Measurements from ENCODE around the gene CRACDL.

The CRACDL gene

GRCh38 chr2:98826856-98827255, 109.2 kb downstream of the CRACDL start:
- TF ChIP-seq FOXP2 (optimal IDR thresholded peaks at IDR 0.05; ENCODE audit: borderline replicate concordance, extremely low read depth, extremely low read length, insufficient read depth) (no peak), POLR2AphosphoS5 (IDR thresholded peaks at IDR 0.05; ENCODE audit: low read depth, low read length) (no peak), TAF1 (IDR thresholded peaks at IDR 0.05; ENCODE audit: borderline replicate concordance, insufficient read depth, low read length) (no peak), SIN3A (IDR thresholded peaks at IDR 0.05; ENCODE audit: borderline replicate concordance, insufficient read depth, low read length) (no peak)
- TF ChIP-seq, protein P1, sequence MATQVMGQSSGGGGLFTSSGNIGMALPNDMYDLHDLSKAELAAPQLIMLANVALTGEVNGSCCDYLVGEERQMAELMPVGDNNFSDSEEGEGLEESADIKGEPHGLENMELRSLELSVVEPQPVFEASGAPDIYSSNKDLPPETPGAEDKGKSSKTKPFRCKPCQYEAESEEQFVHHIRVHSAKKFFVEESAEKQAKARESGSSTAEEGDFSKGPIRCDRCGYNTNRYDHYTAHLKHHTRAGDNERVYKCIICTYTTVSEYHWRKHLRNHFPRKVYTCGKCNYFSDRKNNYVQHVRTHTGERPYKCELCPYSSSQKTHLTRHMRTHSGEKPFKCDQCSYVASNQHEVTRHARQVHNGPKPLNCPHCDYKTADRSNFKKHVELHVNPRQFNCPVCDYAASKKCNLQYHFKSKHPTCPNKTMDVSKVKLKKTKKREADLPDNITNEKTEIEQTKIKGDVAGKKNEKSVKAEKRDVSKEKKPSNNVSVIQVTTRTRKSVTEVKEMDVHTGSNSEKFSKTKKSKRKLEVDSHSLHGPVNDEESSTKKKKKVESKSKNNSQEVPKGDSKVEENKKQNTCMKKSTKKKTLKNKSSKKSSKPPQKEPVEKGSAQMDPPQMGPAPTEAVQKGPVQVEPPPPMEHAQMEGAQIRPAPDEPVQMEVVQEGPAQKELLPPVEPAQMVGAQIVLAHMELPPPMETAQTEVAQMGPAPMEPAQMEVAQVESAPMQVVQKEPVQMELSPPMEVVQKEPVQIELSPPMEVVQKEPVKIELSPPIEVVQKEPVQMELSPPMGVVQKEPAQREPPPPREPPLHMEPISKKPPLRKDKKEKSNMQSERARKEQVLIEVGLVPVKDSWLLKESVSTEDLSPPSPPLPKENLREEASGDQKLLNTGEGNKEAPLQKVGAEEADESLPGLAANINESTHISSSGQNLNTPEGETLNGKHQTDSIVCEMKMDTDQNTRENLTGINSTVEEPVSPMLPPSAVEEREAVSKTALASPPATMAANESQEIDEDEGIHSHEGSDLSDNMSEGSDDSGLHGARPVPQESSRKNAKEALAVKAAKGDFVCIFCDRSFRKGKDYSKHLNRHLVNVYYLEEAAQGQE (IDR thresholded peaks at IDR 0.05; ENCODE audit: insufficient read depth in 1 of 2, low read depth in 2 of 2, low read length in 2 of 2) = no peak

GRCh38 chr2:98825858-98826257, 110.2 kb downstream of the CRACDL start:
- TF ChIP-seq TAF1 (IDR thresholded peaks at IDR 0.05; ENCODE audit: borderline replicate concordance, insufficient read depth, low read length) (no peak), POLR2AphosphoS5 (IDR thresholded peaks at IDR 0.05; ENCODE audit: low read depth, low read length) (no peak), FOXP2 (optimal IDR thresholded peaks at IDR 0.05; ENCODE audit: borderline replicate concordance, extremely low read depth, extremely low read length, insufficient read depth) (no peak), SIN3A (IDR thresholded peaks at IDR 0.05; ENCODE audit: borderline replicate concordance, insufficient read depth, low read length) (no peak)
- TF ChIP-seq, protein P1 (IDR thresholded peaks at IDR 0.05; ENCODE audit: insufficient read depth in 1 of 2, low read depth in 2 of 2, low read length in 2 of 2) = no peak

- TF ChIP-seq, protein P1 (IDR thresholded peaks at IDR 0.05; ENCODE audit: insufficient read depth in 1 of 2, low read depth in 2 of 2, low read length in 2 of 2) = no peak
- TF ChIP-seq POLR2AphosphoS5 (IDR thresholded peaks at IDR 0.05; ENCODE audit: low read depth, low read length) (no peak), TAF1 (IDR thresholded peaks at IDR 0.05; ENCODE audit: borderline replicate concordance, insufficient read depth, low read length) (no peak), SIN3A (IDR thresholded peaks at IDR 0.05; ENCODE audit: borderline replicate concordance, insufficient read depth, low read length) (no peak), FOXP2 (optimal IDR thresholded peaks at IDR 0.05; ENCODE audit: borderline replicate concordance, extremely low read depth, extremely low read length, insufficient read depth) (no peak)
Observed at GRCh38 chr2:98825404-98825803, 110.6 kb downstream of the CRACDL start.

GRCh38 chr2:98825020-98825350, 111.0 kb downstream of the CRACDL start:
- TF ChIP-seq FOXP2 (optimal IDR thresholded peaks at IDR 0.05; ENCODE audit: borderline replicate concordance, extremely low read depth, extremely low read length, insufficient read depth) (no peak), SIN3A (IDR thresholded peaks at IDR 0.05; ENCODE audit: borderline replicate concordance, insufficient read depth, low read length) (no peak), TAF1 (IDR thresholded peaks at IDR 0.05; ENCODE audit: borderline replicate concordance, insufficient read depth, low read length) (no peak), POLR2AphosphoS5 (IDR thresholded peaks at IDR 0.05; ENCODE audit: low read depth, low read length) (no peak)
- TF ChIP-seq, protein P1 (IDR thresholded peaks at IDR 0.05; ENCODE audit: insufficient read depth in 1 of 2, low read depth in 2 of 2, low read length in 2 of 2) = no peak
